Measurements from ENCODE around the gene MROH8.

- no peak for TF ChIP-seq EZH2phosphoT487 (IDR thresholded peaks at IDR 0.05; ENCODE audit: unreplicated experiment)
- TF ChIP-seq CTCF (conservative IDR thresholded peaks at IDR 0.05; ENCODE audit: low read depth in 2 of 2) = no peak
- TF ChIP-seq POLR2AphosphoS5 (IDR thresholded peaks at IDR 0.05; ENCODE audit: low read depth) = no peak
- TF ChIP-seq EZH2 (IDR thresholded peaks at IDR 0.05; ENCODE audit: low read depth, unreplicated experiment) = no peak
- TF ChIP-seq CREB1 (CRISPR knock-in tag; IDR thresholded peaks at IDR 0.05; ENCODE audit: low read depth) = no peak
- TF ChIP-seq REST (IDR thresholded peaks at IDR 0.05; ENCODE audit: unreplicated experiment) = no peak
- TF ChIP-seq NANOG (IDR thresholded peaks at IDR 0.05; ENCODE audit: borderline replicate concordance) = no peak
- TF ChIP-seq ZNF331 (CRISPR knock-in tag; IDR thresholded peaks at IDR 0.05; ENCODE audit: low read depth) = no peak
- no peak for TF ChIP-seq ZNF462 (CRISPR knock-in tag; IDR thresholded peaks at IDR 0.05)
- no peak for TF ChIP-seq JUNB (IDR thresholded peaks at IDR 0.05; ENCODE audit: unreplicated experiment)
- no peak for TF ChIP-seq STAT1 (IDR thresholded peaks at IDR 0.05; ENCODE audit: unreplicated experiment)
- TF ChIP-seq ZNF114 (CRISPR knock-in tag; IDR thresholded peaks at IDR 0.05) = no peak
These were observed 113.2 kb downstream of the MROH8 start for GRCh38 chr20:37066168-37066567.
